ENCODE measurements around the gene SLC10A6.

Gene SLC10A6

DNA sequence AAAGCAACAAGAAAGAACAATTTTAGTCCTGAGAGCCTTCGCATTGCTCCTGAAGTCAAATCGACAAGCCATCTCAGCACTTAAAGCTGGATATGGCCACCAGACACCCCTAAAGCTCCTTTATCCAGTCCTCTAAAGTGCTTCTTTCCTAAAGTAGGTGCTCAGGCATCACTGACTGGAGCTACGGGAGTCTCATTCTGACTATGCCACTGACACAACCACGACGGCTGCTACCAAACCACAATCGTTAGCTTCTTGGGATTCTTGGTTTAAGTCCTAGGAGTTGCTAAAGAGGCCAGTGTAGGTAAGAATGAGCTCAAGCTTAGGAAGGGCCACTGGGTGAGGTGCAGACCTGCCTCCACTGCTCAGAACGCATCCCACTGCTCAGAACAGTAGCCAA, 1.0 kb downstream of the SLC10A6 start:
- no peak for DNase-seq (ENCODE audit: low read depth, low spot score)

DNA sequence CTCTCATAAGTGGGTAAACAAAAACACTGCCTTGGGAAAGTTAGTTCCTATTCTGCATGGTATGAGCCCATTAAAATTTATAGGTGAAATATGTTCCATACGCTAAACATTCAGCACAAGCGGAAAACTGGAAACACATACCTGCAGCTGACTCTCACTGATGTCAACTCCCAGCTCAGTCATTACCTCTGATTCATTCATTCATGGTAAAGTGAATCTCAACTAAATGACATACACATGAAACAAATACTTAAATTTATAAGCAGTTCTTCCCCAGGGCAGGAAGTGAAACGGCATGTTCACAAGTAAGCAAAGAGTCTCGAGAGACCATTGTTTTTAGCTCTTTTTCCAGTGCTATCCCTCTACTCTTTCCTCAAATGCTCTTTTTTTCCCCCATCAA, 1.6 kb downstream of the SLC10A6 start:
- no peak for DNase-seq (ENCODE audit: low read depth, low spot score)

DNA sequence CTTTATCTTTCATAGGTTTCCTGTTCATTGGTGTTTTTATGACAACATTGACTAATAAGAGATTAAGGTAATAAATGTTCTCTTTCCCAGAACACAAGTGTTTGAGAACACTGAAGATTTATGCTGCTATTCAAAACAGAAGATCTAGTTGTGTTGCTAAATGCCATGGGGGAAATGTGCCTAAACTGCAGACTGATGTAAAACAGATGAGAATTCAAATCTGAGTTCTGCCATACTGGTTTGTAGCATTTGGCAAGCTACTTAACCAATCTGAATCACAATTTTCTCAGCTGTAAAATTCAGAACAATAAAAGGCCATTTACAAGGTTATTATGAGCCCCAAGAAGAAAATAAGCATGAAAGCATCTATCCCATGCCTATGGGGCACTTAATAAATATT, 2.3 kb downstream of the SLC10A6 start:
- DNase-seq (ENCODE audit: low read depth, low spot score), result no peak

DNA sequence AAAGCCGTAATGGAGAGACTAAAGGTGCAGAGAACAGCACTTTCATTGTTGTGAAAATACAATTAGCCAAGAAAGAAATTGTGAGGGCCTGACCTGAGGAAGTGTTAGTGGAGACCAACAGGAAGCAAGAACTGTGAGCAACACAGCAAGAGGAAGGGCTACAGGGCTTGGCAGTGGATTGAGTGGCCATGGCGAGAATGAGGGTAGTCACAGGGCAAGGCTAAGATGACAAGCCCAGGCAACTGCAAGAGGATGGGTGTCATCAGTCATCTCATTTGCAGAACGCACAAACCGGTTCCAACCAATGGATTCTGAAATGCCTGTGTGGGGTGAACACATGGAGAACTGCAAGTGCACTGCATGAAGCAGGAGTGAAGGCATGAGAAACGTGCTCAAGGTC, 3.6 kb downstream of the SLC10A6 start:
- DNase-seq (ENCODE audit: low read depth, low spot score), result no peak

DNA sequence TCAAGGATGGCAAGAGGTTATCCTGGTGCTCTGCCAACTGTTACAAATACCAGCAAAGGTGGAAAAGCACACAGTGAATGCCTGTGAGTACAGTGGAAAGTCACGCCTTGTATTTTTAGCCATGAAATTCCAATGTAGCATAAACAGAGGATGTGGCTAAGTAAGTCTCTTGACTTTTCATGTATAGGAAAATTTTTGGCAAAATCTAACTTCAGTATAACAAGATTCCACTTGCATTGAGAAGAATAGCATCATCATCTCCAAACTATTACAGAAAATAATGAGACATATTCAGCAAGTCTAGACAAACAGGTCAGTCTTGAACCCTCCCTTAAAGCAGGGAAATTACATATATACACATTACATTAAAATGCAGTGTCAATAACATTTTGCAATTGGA, 7.9 kb downstream of the SLC10A6 start:
- DNase-seq (ENCODE audit: low read depth, low spot score), result no peak

DNA sequence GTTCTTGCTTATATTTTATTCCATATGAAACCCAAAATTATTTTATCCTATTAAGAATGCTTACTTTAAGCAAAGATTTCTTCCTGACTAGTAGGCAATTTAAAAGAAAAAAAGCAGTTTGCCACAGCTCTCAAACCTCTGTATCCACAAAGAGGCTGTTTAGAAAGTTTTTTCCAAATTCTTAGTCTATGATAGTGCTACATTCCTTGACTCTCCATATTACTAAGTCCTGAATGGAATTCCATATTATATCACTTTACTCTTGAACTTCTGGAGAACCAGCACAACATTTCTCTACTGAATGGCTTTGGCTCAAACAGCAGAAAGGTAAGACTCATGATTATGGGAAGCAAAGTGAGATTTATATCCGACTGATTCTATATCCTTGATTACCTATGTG, 8.3 kb downstream of the SLC10A6 start:
- DNase-seq (ENCODE audit: low read depth, low spot score), result no peak

DNA sequence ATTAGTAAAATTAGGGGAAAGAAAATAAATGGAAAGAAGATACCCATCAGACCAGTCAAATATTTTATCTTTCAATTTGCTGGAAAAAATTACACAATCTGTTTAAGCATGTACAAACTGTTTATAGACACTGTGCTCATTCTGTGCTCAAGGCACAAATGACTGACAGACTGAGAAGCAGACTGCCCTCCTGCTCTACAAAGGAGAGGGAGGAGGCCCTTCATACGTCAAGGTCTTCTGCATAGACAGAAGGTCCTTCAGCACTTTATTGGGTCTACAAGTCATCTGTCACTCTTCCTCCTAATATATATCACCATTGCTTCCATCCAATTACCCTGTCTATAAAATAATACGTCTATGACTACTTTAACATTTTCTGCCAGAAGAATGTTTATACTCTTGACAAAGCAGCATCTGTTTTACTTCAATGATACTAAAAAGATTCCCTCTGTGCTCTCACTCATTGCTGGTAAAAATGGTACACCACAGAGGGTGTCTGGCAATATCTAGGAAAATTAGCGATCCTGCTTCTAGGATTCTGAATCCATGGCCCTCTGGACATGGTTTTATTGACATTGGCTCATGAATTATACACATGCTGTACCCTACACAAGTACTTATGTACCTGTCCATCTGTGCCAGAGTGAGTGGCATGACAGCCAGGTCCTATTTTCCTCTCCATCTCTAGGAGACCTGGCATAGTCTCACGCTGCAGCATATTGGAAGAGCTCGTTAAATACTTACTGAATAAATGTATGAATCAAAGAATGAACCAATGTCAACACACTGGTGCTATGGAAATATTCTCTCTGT, 11.3 kb downstream of the SLC10A6 start:
- no peak for DNase-seq (ENCODE audit: low read depth, low spot score)

DNA sequence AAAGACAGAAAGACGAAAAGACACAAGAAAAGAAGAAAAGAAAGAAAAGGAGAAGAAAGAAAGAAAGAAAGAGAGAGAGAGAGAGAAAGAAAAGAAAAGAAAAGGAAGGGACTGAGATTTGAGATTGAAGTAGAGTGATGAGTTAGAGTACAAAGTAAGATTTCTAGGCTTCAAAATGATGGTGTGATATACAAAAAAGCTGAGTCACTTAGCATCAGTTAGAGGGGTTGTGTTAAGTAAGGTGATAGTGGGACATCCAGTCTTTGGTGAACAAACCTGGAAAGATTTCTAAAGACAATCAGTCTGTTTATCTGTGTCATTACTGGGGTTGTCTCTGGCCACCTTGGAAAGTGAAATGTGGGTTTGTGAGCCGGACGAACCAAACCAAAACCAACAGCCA, 13.5 kb downstream of the SLC10A6 start:
- no peak for DNase-seq (ENCODE audit: low read depth, low spot score)

DNA sequence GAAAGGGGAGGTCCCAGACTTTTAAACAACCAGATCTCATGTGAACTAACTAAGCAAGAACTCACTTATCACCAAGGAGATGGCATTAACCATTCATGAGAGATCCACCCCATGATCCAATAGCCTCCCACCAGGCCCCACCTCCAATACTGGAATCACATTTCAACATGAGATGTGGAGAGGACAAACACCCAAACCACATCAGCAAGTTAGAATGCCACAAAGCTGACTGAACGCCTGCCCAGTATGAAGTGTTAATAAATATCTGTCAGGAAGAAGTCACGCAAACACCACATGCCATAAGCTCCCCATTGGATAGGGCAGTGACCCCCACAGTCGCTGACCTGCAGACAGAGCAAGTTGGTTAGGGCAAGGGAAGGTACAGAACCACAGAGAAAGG, 14.3 kb downstream of the SLC10A6 start:
- DNase-seq (ENCODE audit: low read depth, low spot score), result no peak

DNA sequence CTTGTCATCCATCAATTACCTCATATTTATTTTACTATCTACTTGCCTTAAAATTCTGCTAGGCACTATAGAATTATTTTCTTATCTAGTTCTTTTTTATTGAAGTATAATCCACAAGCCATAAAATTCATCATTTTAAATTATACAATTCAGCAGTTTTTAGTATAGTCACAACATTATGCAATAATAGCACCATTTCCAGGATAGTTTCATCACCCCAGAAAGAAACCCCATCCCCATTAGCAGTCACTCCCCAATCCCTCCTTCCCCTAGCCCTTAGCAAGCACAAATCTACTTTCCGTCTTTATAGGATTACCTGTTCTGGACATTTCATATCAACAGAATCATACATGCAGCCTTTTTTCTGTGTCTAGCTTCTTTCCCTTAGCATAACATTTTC, 15.6 kb downstream of the SLC10A6 start:
- no peak for DNase-seq (ENCODE audit: low read depth, low spot score)

DNA sequence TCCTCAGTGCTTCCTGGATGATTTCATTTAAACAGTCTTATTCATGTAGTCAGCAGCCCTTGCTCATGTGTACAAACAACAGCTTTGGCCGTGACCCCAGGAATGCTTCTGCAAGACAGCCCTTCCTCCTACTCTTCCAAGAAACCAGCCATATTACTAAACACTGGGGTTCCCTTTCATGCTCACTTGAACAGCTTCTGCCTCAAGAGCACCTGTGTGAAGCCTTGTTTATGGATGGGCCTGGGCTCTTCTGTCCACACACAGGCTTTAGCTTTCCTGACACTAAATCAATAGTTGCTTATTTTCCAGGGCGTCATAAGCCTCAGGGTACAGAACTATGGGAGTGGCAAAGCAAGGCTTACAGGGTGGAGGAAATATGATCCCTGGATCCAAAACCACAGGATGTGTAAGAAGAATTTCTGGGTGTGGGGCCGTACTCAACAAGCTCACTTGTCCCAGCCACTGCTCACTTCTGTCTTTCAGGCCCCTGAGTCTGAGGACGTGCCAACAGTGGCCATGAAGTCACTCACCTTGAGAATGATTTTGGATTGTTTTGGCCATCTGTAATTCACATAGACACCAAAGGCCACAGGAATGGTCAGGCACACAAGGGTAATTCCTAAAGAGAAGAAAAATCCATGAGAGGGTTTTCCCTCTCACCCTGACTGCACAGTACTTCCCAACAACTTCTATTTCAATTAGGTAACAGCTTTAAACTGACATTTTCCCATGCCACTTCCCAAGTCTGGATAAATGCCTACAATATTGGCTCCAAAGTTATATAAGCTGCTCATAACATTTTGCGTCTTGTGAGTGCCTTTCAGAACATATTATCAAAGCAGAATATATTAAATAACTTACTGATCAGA, 17.7 kb downstream of the SLC10A6 start:
- DNase-seq (ENCODE audit: low read depth, low spot score), result no peak

DNA sequence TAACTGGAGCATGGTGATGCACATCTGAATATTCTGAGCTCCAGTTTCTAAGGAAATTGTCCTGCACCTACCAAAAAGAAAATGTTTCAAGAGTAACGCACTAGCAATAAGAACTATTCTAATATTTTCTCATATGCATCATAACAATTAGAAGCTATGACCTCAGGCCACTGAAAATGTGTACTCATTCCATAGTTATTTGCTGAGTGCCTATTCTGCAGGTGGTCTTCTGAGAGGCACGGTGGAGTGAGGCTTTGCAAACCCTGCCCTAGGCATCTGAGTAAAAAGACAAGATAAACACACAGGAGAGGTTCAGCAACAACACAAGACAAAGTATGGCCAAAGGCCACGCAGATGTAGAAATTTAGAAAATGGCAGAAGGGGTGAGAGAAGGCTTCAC, 23.7 kb downstream of the SLC10A6 start:
- no peak for DNase-seq (ENCODE audit: low read depth, low spot score)

DNA sequence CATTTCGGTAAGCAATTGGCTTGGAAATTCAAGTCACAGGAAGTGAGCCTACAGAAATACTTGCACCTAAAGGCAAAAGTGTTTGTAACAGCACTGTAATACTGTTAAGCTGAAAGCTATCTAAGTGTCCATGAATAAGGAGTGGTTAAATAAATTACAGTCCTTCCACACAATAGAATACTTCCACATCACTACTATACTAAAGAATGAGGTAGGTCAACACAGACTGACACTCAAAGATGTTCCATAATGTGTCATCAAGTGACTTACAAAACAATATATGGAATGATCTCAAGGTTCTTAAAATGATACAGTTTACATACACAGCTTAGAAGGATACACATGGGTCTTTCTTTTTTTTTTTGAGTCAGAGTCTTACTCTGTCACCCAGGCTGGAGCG, 27.0 kb downstream of the SLC10A6 start:
- DNase-seq (ENCODE audit: low read depth, low spot score), result no peak

DNA sequence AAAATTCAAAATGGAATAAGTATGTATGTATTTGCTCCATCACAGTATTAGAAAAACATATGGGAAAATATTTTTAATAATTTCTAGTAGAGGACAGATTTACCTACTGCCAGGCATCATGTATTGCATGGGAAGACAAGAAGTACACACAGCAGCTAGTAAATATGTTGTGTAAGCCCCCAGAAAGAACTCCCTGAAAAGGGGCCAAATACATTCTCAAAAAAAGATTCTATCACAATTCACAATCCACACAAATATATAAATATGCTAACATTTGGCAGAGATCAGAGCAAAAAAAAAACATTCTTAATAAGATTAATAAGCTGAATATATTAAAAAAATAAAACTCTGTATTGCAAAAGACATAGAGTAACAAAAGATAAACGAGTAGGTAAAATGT, 28.0 kb downstream of the SLC10A6 start:
- DNase-seq (ENCODE audit: low read depth, low spot score), result no peak

DNA sequence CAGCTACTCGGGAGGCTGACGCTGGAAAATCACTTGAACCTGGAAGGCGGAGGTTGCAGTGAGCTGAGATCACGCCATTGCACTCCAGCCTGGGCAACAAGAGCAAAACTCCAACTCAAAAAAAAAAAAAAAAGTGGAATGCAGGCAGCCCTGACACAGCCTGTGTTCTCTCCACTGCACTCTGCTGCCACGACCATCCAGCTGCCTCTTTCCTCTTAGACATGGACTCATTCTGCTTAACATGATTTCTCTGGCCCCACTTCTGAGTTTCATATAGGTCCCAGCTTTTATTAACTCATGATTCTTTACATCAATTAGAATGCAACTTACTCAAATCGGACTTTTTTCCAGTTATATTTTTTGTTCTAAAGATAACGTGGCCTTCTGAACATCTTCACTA, 29.6 kb downstream of the SLC10A6 start:
- no peak for DNase-seq (ENCODE audit: low read depth, low spot score)

DNA sequence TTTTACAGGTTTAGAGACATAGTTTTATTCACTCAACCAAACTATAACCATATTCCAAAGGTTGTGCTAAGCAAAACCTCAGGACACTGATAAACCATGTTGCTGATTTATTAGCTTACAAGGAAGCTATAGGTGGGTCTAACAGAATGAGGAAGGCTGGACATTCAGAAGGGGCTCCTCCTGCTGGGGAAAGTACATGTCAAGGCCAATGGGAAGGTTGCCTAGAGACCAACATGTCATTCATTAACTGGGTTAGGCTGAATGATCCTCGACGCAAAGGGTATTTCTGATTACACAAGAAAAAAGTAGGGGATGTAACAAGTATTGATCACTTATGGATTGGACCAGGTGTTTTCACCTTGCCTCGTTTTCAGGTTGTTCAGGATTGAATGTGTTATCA, 30.3 kb downstream of the SLC10A6 start:
- DNase-seq (ENCODE audit: low read depth, low spot score), result no peak

DNA sequence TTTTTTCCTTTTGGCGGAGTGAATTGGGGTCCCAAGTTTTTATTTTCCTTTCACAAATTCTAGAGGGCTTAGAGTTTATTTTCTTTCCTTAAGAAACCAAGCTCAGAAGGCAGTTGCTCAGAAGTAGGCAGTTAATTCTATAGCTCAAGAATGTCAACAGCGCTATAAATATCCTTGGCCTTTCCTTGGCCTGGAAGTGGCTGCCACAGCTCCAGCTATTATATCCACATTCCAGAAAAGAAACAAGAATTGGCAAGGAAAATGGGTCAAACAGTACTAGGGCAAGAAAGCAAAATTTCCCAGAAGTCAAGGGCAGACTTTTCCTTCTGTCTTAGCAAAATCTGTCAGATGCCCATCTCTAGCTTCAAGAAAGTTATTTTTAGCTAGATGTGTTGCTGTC, 31.0 kb downstream of the SLC10A6 start:
- DNase-seq (ENCODE audit: low read depth, low spot score), result no peak

DNA sequence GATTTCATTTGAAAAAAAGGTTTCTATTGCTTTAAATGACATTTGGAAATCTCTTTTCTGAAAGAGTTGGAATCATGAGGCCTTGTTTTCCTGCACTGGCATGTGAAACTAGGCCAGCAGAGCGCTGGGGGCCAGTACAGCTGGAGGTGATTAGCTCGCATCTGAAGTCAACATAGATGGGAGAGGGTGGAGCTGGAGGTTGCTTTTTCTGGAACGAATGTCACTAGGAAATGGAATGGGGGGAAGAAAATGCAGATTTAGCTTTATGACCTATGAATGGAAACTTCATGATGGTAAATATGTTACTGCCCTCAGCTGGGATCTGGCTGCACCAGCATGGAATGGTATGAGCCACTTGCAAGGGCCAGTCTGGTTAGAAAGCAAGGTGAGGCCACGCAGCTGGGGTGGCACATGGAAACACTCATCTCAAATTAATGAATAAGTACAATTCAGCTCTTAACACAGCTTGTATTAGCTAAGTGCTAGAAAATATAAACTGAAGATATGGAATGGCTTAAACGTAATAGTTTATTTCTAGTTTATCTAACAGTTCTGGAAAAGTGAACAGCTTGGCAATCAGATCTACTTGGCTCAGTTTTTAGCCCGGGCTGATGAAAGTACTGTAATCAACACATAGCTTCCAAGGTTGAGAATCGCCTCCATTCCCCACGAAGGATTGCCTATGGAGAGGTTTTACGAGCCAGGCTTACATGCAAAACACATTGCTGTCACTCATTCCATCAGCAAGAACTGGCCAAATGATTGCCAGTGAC, 32.5 kb downstream of the SLC10A6 start:
- no peak for DNase-seq (ENCODE audit: low read depth, low spot score)

DNA sequence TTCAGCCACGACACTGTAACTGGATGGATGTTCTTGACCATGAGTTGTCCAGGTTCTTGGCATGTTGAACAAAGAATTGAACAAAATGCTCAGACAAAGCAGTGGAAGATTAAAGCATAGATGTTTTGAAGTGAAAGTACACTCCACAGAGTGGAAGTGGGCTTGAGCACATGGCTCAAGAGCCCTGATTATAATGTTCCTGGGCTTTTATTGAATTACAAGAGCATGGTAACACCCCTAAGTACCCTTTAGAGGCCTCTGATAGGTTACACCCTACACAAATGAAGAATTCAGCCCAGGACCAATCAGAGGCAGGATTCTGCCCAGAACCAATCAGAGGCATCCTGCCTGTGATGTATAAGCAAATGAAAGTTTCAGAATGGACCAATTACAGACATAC, 33.5 kb downstream of the SLC10A6 start:
- no peak for DNase-seq (ENCODE audit: low read depth, low spot score)

DNA sequence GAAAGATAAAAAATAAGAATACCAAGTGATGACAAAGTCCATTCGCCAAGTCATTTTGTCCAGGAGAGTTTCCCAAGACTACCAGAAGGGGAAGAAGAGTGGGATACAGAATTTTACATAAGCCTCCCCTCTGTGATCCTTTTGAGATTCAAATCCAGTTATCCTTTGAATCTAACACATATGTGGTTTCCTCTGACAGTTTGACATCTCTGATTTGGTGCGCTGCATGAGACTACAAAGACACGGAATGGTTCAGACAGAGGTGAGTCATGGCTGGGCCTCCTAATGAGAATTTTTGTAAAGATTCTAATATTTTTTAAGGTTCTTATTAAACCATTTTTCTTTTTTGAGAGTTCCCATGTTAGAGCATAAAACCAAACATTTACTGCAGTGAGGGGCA, 38.3 kb downstream of the SLC10A6 start:
- DNase-seq (ENCODE audit: low read depth, low spot score), result no peak

DNA sequence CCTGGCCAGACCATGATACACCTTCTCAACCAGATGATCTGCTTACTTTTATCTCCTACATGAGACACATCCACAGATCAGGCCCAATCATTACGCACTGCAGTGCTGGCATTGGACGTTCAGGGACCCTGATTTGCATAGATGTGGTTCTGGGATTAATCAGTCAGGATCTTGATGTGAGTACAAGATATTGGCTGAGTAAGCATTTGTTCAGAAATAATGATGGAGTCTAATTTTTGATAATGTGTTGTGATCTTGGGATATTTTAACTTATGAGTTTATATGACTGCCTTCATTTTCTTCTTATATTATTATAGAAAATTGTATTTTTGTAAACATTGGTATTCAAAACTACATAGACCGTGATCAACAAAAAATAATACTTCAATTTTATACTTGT, 39.4 kb downstream of the SLC10A6 start:
- no peak for DNase-seq (ENCODE audit: low read depth, low spot score)

DNA sequence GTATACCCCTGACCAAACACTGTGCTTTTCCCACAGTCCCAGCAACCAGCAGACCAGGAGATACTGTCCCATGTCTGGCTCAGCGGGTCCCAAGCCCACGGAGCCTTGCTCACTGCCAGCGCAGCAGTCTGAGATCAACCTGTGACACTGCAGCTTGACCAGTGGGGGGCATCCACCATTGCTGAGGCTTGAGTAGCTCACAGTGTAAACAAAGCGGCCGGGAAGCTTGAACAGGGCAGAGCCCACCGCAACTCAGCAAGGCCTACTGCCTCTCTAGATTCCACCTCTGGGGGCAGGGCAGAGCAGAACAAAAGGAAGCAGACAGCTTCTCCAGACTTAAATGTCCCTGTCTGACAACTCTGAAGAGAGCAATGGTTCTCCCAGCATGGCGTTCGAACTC, 58.1 kb downstream of the SLC10A6 start:
- no peak for DNase-seq (ENCODE audit: low read depth, low spot score)

Data from activated CD4-positive, CD25-positive, alpha-beta regulatory T cell treated with anti-CD3 and anti-CD28 coated beads, Interleukin-2, amount 50 U/mL, for 16 hours (primary cell).